HepG2 (cell line): ENCODE results near the gene HPCAL1. TPM values are rescaled to one million over a fixed set of nuclear protein-coding genes. Genes with fewer than 3 reads are reported as not detected.

Experiments used
- ATAC-seq: fragments of 200-7000 bp; cut with Tn5 transposase; 3 replicates; pipeline ENCODE4 v1.9.1; 2020; ENCODE audit warnings: mild to moderate bottlenecking, moderate library complexity
- BruUV-seq: library from RNA; stranded (reverse); fragments of 400-500 nt; replicated peaks from 2 replicates; lab custom pipeline; 2021; lab: Mats Ljungman, UMichigan
- CTCF ChIA-PET: fragments of 300-600 bp; formaldehyde crosslinking; extraction: SDS; loops from one replicate; lab custom pipeline; 2021; ENCODE audit warnings: low total read pairs, inconsistent platforms, low intra/inter-chr PET ratio; lab: Yijun Ruan, JAX
- POLR2A ChIA-PET: fragments of 350-600 bp; sonication (Branson Sonifier 250); formaldehyde crosslinking; loops from one replicate; lab custom pipeline; 2020; ENCODE audit warnings: antibody characterized with exemption, inconsistent platforms; lab: Yijun Ruan, JAX
- DNase-seq: peaks from one replicate; pipeline ENCODE4 v3.0.0-alpha.2; 2015; ENCODE audit warnings: low spot score
- FAIRE-seq: peaks from 3 replicates; lab custom pipeline; 2011; peaks lifted over from hg19 to GRCh38; lab: Jason Lieb, UNC
- H2AFZ ChIP-seq: one replicate; pipeline ENCODE4 v1.6.1; 2011; ENCODE audit warnings: low read length, inconsistent platforms
- H3K27ac ChIP-seq: fragments of 300-600 bp; 3 replicates; pipeline ENCODE4 v1.8.0; 2011; ENCODE audit warnings: mixed run types, mild to moderate bottlenecking, mixed read lengths, low read length, inconsistent platforms; ENCODE audit not compliant: insufficient read depth; ENCODE audit errors: extremely low read length
- H3K27me3 ChIP-seq, 2 experiments: fragments of 200-600 bp in 1 of 2; 2 replicates in 1 of 2; 3 replicates in 1 of 2; pipeline versions ENCODE4 v1.6.0 to v1.8.0; 2011; ENCODE audit warnings: low read length in 2 of 2, mild to moderate bottlenecking in 2 of 2, moderate library complexity in 2 of 2, inconsistent platforms in 1 of 2; ENCODE audit not compliant: insufficient read depth in 2 of 2, control insufficient read depth in 1 of 2
- H3K36me3 ChIP-seq, 2 experiments: fragments of 200-600 bp in 1 of 2; replicated peaks in 1 of 2; 2 replicates in 1 of 2; 3 replicates in 1 of 2; pipeline versions ENCODE4 v1.5.1 to v1.8.0; 2011; ENCODE audit warnings: low read length in 2 of 2, inconsistent platforms in 1 of 2; ENCODE audit not compliant: insufficient read depth in 2 of 2, control insufficient read depth in 1 of 2
- H3K4me1 ChIP-seq: 2 replicates; pipeline ENCODE4 v1.5.1; 2012; ENCODE audit warnings: low read length, inconsistent platforms; ENCODE audit not compliant: insufficient read depth
- H3K4me2 ChIP-seq: 2 replicates; pipeline ENCODE4 v1.6.0; 2011; ENCODE audit warnings: low read depth, low read length, inconsistent platforms
- H3K4me3 ChIP-seq, 3 experiments: fragments of 200-600 bp in 1 of 3; sonication (generic), shearing (Covaris generic) in 1 of 3; replicated peaks in 1 of 3; 2 replicates each; pipeline ENCODE4 v1.5.1; 2011 to 2016; ENCODE audit warnings: low read length in 3 of 3, inconsistent platforms in 2 of 3, low read depth in 2 of 3, mild to moderate bottlenecking in 2 of 3, control low read depth in 1 of 3, mixed read lengths in 1 of 3; ENCODE audit not compliant: insufficient read depth in 1 of 3
- H3K79me2 ChIP-seq: one replicate; pipeline ENCODE4 v1.6.1; 2011; ENCODE audit warnings: low read length, inconsistent platforms; ENCODE audit not compliant: insufficient read depth
- H3K9ac ChIP-seq: 2 replicates; pipeline ENCODE4 v1.6.0; 2011; ENCODE audit warnings: mild to moderate bottlenecking, low read depth, low read length, inconsistent platforms; ENCODE audit not compliant: insufficient read depth
- H3K9me3 ChIP-seq: 2 replicates; pipeline ENCODE4 v1.5.1; 2012; ENCODE audit warnings: mild to moderate bottlenecking, low read length
- H4K20me1 ChIP-seq: 2 replicates; pipeline ENCODE4 v1.6.0; 2011; ENCODE audit warnings: inconsistent platforms, mild to moderate bottlenecking, low read length, moderate library complexity; ENCODE audit not compliant: insufficient read depth
- CREB3 ChIP-seq: sonication (generic); formaldehyde crosslinking; IDR thresholded peaks from 2 replicates; pipeline ENCODE4 v1.5.0; 2020; ENCODE audit warnings: missing genetic modification reagents
- HNF4G ChIP-seq, 2 experiments: sonication (generic) in 1 of 2; formaldehyde crosslinking in 1 of 2; IDR thresholded peaks; 2 replicates each; pipeline versions ENCODE4 v1.4.0 to v1.6.1; 2011 to 2020; ENCODE audit warnings: borderline replicate concordance in 2 of 2, low read depth in 2 of 2, mild to moderate bottlenecking in 2 of 2, low read length in 1 of 2, missing genetic modification reagents in 1 of 2, moderate library complexity in 1 of 2
- IKZF4 ChIP-seq: sonication (generic); formaldehyde crosslinking; IDR thresholded peaks from 2 replicates; pipeline ENCODE4 v1.5.1; 2020; ENCODE audit warnings: borderline replicate concordance, mild to moderate bottlenecking, low read depth, missing genetic modification reagents; ENCODE audit errors: not compliant biosample characterization
- MTF1 ChIP-seq: sonication (generic); formaldehyde crosslinking; IDR thresholded peaks from 2 replicates; pipeline ENCODE4 v1.5.0; 2020; ENCODE audit warnings: missing genetic modification reagents
- NR2F1 ChIP-seq, 2 experiments: fragments of 450-650 bp in 1 of 2; formaldehyde crosslinking in 1 of 2; IDR thresholded peaks; 2 replicates each; pipeline versions ENCODE4 v1.5.0 to v1.6.1; 2016 to 2020; ENCODE audit warnings: mild to moderate bottlenecking in 1 of 2, missing compliant biosample characterization in 1 of 2, missing genetic modification reagents in 1 of 2, moderate library complexity in 1 of 2
- ZBTB25 ChIP-seq: IDR thresholded peaks from 2 replicates; pipeline ENCODE4 v1.6.1; 2018; ENCODE audit warnings: missing genetic modification reagents
- ZNF557 ChIP-seq: sonication (generic); formaldehyde crosslinking; IDR thresholded peaks from 2 replicates; pipeline ENCODE4 v1.4.0; 2020; ENCODE audit warnings: missing genetic modification reagents
- WGBS: methylation state at CpG from one replicate; pipeline ENCODE4 v1.1.6; 2017; ENCODE audit warnings: low lambda C conversion rate; 5-methylcytosine and 5-hydroxymethylcytosine counted together
- in situ Hi-C: cut with HindIII; loops from 2 replicates; pipeline ENCODE4 v1.10.0; 2017; ENCODE audit warnings: low pct_unique_long_range_greater_than_20kb; ENCODE audit not compliant: extremely low pct_ligation_motif_present
- intact Hi-C: fragments of 100-400 bp; cut with micrococcal nuclease; formaldehyde crosslinking; loops from one replicate; pipeline ENCODE4 v1.10.0; 2022; ENCODE audit not compliant: unreplicated experiment
- polyA plus RNA-seq, 8 experiments: library from polyadenylated mRNA; depleted of rRNA in 3 of 8; stranded (reverse) in 7 of 8; unstranded in 1 of 8; fragments of >200 nt; fragmentation: Illumina TruSeq in 4 of 8; extraction: Trizol in 4 of 8; gene quantifications; 2 replicates each; pipeline versions ENCODE4 v1.2.1 to v1.2.3, GENCODE V29; 2011 to 2016; ENCODE audit warnings: low read depth in 4 of 8, missing spikeins in 1 of 8, mixed read lengths in 1 of 8; ENCODE audit not compliant: insufficient read depth in 1 of 8
- total RNA-seq, 5 experiments: library from RNA; depleted of rRNA; stranded (reverse); fragments of >200 nt; fragmentation: Illumina TruSeq; extraction: Trizol; gene quantifications; 2 replicates each; pipeline ENCODE4 v1.2.3, GENCODE V29; 2016; ENCODE audit warnings: low read depth in 1 of 5
- TF ChIP-seq, protein P1 (sequence below): sonication (generic); formaldehyde crosslinking; IDR thresholded peaks from 2 replicates; pipeline ENCODE4 v1.4.0; 2020; ENCODE audit warnings: missing genetic modification reagents

The HPCAL1 gene
- total and polyA plus RNA-seq, 2 of the 13 experiments (the other 11 are each of a cell fraction or from before 2014, with no cell fraction given) = 29.5 to 29.9 TPM

- POLR2A ChIA-PET = interaction anchor here (1.2 to 1.7 kb wide), 2 partner anchors 18 to 130 kb away, joined by 3 to 7 read pairs; partner anchors contain the start of gene HPCAL1
These were observed 129.1 kb downstream of the HPCAL1 start for GRCh38 chr2:10431797-10432196.

GRCh38 chr2:10432311-10433181 lies 129.8 kb downstream of the HPCAL1 start:
- H3K9me3 ChIP-seq = no peaks in the 10 kb centered on the region
- no TSS peak for BruUV-seq
- no peaks in the 10 kb centered on the region for H3K79me2 ChIP-seq
- no peak overlapping the region for H2AFZ ChIP-seq
- H3K4me1 ChIP-seq = peaks cover 47% of the 10 kb centered on the region
- H3K36me3 ChIP-seq = no peaks in the 10 kb centered on the region
- H3K9ac ChIP-seq = no peak overlapping the region; the same call in 1 of the 2 replicates
- H3K4me3 ChIP-seq = peak overlapping the region; percentile 24 to 57 (median 31); a peak in 4 of 6 replicates
- in situ Hi-C loops = loop anchor here (25.0 kb wide), 1 partner anchor 620 kb away; no protein-coding TSS in a partner anchor
- intact Hi-C loops = no loop called here
- peaks cover 10 to 49% of the 10 kb centered on the region in 2 experiments for H3K27me3 ChIP-seq
- no peaks in the 10 kb centered on the region for H4K20me1 ChIP-seq
- FAIRE-seq = no peak
- ATAC-seq = peak; percentile 30
- CTCF ChIA-PET = no interaction called here
- DNase-seq = no peak
- POLR2A ChIA-PET = interaction anchor here (1.1 to 1.7 kb wide), 3 partner anchors 17 to 193 kb away, joined by 3 to 7 read pairs (median 3); partner anchors contain the start of gene HPCAL1
- H3K27ac ChIP-seq = no peak overlapping the region
- peak overlapping the region; percentile 67 for H3K4me2 ChIP-seq
- 10% methylated on average over 39 of the region's 49 CpGs for WGBS
- TF ChIP-seq MTF1 (CRISPR knock-in tag) = no peak
- TF ChIP-seq ZNF557 (CRISPR knock-in tag) = no peak
- TF ChIP-seq ZBTB25 (CRISPR knock-in tag) = no peak
- TF ChIP-seq HNF4G (IDR thresholded peaks at IDR 0.05; ENCODE audit: borderline replicate concordance, low read depth, low read length) = no peak
- no peak for TF ChIP-seq HNF4G (CRISPR knock-in tag; IDR thresholded peaks at IDR 0.05; ENCODE audit: borderline replicate concordance, low read depth)
- TF ChIP-seq NR2F1 (CRISPR knock-in tag; IDR thresholded peaks at IDR 0.05) = peak in 1 of 2 experiments; percentile 11; a peak in 1 of 4 replicates
- TF ChIP-seq, protein P1, sequence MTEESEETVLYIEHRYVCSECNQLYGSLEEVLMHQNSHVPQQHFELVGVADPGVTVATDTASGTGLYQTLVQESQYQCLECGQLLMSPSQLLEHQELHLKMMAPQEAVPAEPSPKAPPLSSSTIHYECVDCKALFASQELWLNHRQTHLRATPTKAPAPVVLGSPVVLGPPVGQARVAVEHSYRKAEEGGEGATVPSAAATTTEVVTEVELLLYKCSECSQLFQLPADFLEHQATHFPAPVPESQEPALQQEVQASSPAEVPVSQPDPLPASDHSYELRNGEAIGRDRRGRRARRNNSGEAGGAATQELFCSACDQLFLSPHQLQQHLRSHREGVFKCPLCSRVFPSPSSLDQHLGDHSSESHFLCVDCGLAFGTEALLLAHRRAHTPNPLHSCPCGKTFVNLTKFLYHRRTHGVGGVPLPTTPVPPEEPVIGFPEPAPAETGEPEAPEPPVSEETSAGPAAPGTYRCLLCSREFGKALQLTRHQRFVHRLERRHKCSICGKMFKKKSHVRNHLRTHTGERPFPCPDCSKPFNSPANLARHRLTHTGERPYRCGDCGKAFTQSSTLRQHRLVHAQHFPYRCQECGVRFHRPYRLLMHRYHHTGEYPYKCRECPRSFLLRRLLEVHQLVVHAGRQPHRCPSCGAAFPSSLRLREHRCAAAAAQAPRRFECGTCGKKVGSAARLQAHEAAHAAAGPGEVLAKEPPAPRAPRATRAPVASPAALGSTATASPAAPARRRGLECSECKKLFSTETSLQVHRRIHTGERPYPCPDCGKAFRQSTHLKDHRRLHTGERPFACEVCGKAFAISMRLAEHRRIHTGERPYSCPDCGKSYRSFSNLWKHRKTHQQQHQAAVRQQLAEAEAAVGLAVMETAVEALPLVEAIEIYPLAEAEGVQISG (CRISPR knock-in tag) = no peak

More at GRCh38 chr2:10431797-10432196, 129.1 kb downstream of the HPCAL1 start:
- Histone ChIP-seq H3K4me2 (peak overlapping the region; percentile 65; the same call in 1 of the 2 replicates), H3K27me3 (peaks cover 10 to 47% of the 10 kb centered on the region in 2 experiments), H3K79me2 (no peaks in the 10 kb centered on the region), H3K4me3 (peak overlapping the region in 1 of 3 experiments; percentile 57; a peak in 1 of 6 replicates), H3K36me3 (peaks cover 2% of the 10 kb centered on the region in 2 experiments; a peak in 3 of 5 replicates), H3K9ac (no peak overlapping the region), H3K27ac (no peak overlapping the region), H4K20me1 (no peaks in the 10 kb centered on the region), H3K4me1 (peaks cover 39% of the 10 kb centered on the region), H2AFZ (no peak overlapping the region), H3K9me3 (no peaks in the 10 kb centered on the region)
- TF ChIP-seq CREB3 (CRISPR knock-in tag) (no peak), IKZF4 (CRISPR knock-in tag) (peak; percentile 17)
- BruUV-seq = no TSS peak
- ATAC-seq (no peak), FAIRE-seq (no peak), DNase-seq (no peak)
- 58% methylated on average over 15 of the region's 16 CpGs for WGBS
- CTCF ChIA-PET = no interaction called here
- intact Hi-C loops (no loop called here), in situ Hi-C loops (loop anchor here (25.0 kb wide), 1 partner anchor 619 kb away; no protein-coding TSS in a partner anchor)
